ENCODE results near the gene SSH2. TPM values are rescaled to one million over a fixed set of nuclear protein-coding genes. Genes with fewer than 3 reads are reported as not detected.

SSH2 gene
- total and polyA plus RNA-seq, 2 of the 13 experiments (the other 11 are each of a cell fraction or from before 2014, with no cell fraction given) = 6.0 to 6.4 TPM

GRCh38 chr17:29826114-29826692, 103.8 kb downstream of the SSH2 start:
- Histone ChIP-seq H4K20me1 (ENCODE audit: insufficient read depth, low read length) (no peaks in the 10 kb centered on the region), H3K36me3 (replicated peaks in 1 of 2; ENCODE audit: control insufficient read depth in 1 of 2, insufficient read depth in 2 of 2, low read length in 2 of 2) (no peaks in the 10 kb centered on the region), H3K4me1 (ENCODE audit: insufficient read depth, low read length) (peaks cover 23% of the 10 kb centered on the region), H3K9ac (ENCODE audit: insufficient read depth, low read depth, low read length) (no peak overlapping the region), H3K79me2 (ENCODE audit: insufficient read depth, low read length) (no peaks in the 10 kb centered on the region), H3K9me3 (ENCODE audit: low read length) (no peaks in the 10 kb centered on the region), H2AFZ (ENCODE audit: low read length) (no peak overlapping the region), H3K27ac (ENCODE audit: extremely low read length, insufficient read depth, low read length) (no peak overlapping the region), H3K4me2 (ENCODE audit: low read depth, low read length) (no peak overlapping the region), H3K4me3 (replicated peaks in 1 of 3; ENCODE audit: insufficient read depth in 1 of 3, low read depth in 2 of 3, low read length in 3 of 3) (no peak overlapping the region), H3K27me3 (ENCODE audit: control insufficient read depth in 1 of 2, insufficient read depth in 2 of 2, low read length in 2 of 2) (no peaks in the 10 kb centered on the region)
- FAIRE-seq (no peak), DNase-seq (ENCODE audit: low spot score) (no peak), ATAC-seq (no peak)
- TF ChIP-seq, protein P1, sequence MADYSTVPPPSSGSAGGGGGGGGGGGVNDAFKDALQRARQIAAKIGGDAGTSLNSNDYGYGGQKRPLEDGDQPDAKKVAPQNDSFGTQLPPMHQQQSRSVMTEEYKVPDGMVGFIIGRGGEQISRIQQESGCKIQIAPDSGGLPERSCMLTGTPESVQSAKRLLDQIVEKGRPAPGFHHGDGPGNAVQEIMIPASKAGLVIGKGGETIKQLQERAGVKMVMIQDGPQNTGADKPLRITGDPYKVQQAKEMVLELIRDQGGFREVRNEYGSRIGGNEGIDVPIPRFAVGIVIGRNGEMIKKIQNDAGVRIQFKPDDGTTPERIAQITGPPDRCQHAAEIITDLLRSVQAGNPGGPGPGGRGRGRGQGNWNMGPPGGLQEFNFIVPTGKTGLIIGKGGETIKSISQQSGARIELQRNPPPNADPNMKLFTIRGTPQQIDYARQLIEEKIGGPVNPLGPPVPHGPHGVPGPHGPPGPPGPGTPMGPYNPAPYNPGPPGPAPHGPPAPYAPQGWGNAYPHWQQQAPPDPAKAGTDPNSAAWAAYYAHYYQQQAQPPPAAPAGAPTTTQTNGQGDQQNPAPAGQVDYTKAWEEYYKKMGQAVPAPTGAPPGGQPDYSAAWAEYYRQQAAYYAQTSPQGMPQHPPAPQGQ (CRISPR knock-in tag; IDR thresholded peaks at IDR 0.05; ENCODE audit: borderline replicate concordance) = no peak
- TF ChIP-seq ZNF691 (CRISPR knock-in tag; IDR thresholded peaks at IDR 0.05; ENCODE audit: borderline replicate concordance, low read depth) (no peak), ZNF256 (CRISPR knock-in tag; conservative IDR thresholded peaks at IDR 0.05) (no peak), STAG1 (CRISPR knock-in tag; IDR thresholded peaks at IDR 0.05) (no peak), ZNF143 (CRISPR knock-in tag; IDR thresholded peaks at IDR 0.05) (no peak), DPF2 (CRISPR knock-in tag; IDR thresholded peaks at IDR 0.05; ENCODE audit: borderline replicate concordance, low read depth) (no peak), ZNF101 (CRISPR knock-in tag; IDR thresholded peaks at IDR 0.05; ENCODE audit: borderline replicate concordance, low read depth) (no peak), ZNF766 (CRISPR knock-in tag; IDR thresholded peaks at IDR 0.05; ENCODE audit: borderline replicate concordance) (no peak), SSRP1 (CRISPR knock-in tag; IDR thresholded peaks at IDR 0.05) (no peak), ZNF451 (CRISPR knock-in tag; IDR thresholded peaks at IDR 0.05) (no peak), BRF2 (CRISPR knock-in tag; IDR thresholded peaks at IDR 0.05) (no peak), TERF1 (CRISPR knock-in tag; IDR thresholded peaks at IDR 0.05) (no peak), SRY (CRISPR knock-in tag; IDR thresholded peaks at IDR 0.05) (no peak)
- TF ChIP-seq, protein P2, sequence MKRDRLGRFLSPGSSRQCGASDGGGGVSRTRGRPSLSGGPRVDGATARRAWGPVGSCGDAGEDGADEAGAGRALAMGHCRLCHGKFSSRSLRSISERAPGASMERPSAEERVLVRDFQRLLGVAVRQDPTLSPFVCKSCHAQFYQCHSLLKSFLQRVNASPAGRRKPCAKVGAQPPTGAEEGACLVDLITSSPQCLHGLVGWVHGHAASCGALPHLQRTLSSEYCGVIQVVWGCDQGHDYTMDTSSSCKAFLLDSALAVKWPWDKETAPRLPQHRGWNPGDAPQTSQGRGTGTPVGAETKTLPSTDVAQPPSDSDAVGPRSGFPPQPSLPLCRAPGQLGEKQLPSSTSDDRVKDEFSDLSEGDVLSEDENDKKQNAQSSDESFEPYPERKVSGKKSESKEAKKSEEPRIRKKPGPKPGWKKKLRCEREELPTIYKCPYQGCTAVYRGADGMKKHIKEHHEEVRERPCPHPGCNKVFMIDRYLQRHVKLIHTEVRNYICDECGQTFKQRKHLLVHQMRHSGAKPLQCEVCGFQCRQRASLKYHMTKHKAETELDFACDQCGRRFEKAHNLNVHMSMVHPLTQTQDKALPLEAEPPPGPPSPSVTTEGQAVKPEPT (CRISPR knock-in tag; IDR thresholded peaks at IDR 0.05; ENCODE audit: low read depth) = no peak
- ChIA-PET POLR2A (no interaction called here), CTCF (ENCODE audit: low intra/inter-chr PET ratio, low total read pairs) (no interaction called here)
- intact Hi-C loops (cut with micrococcal nuclease; ENCODE audit: unreplicated experiment) (no loop called here), in situ Hi-C loops (cut with HindIII; ENCODE audit: extremely low pct_ligation_motif_present, low pct_unique_long_range_greater_than_20kb) (no loop called here)
- 76% methylated on average over 2 of the region's 2 CpGs for whole genome bisulfite sequencing (ENCODE audit: low lambda C conversion rate)
- no TSS peak for BruUV-seq (replicated peaks)

Measured in HepG2 (cell line).